ENCODE measurements around the gene IHH.

Gene IHH

GRCh38 chr2:219078951-219079350 is 18.2 kb upstream of the IHH start:
- H3K36me3 ChIP-seq (ENCODE audit: control insufficient read depth in 2 of 2, insufficient read depth in 1 of 2, low read length in 2 of 2): peaks cover 3 to 27% of the 10 kb centered on the region in 2 experiments; a peak in 2 of 3 replicates
- H3K9me3 ChIP-seq (ENCODE audit: control insufficient read depth, insufficient read depth, low read depth, low read length): no peaks in the 10 kb centered on the region
- no peaks in the 10 kb centered on the region for H3K4me1 ChIP-seq (ENCODE audit: control insufficient read depth, insufficient read depth, low read length)
- H3K27ac ChIP-seq (ENCODE audit: extremely low read depth, low read depth, low read length): no peak overlapping the region
- H3K4me3 ChIP-seq (ENCODE audit: low read depth, low read length): no peak overlapping the region
- ChIA-PET CTCF (interaction anchor here (0.6 to 1.5 kb wide), 3 partner anchors 74 to 452 kb away, joined by 3 to 4 read pairs (median 3); no protein-coding TSS in a partner anchor), POLR2A (no interaction called here)
- TF ChIP-seq GLI4 (tag by site-specific recombination; IDR thresholded peaks at IDR 0.05) (no peak), ZNF214 (tag by site-specific recombination; IDR thresholded peaks at IDR 0.05; ENCODE audit: borderline replicate concordance) (no peak), ZNF623 (tag by site-specific recombination; IDR thresholded peaks at IDR 0.05) (no peak), ZNF394 (tag by site-specific recombination; IDR thresholded peaks at IDR 0.05; ENCODE audit: borderline replicate concordance) (no peak), ZNF629 (tag by site-specific recombination; IDR thresholded peaks at IDR 0.05) (no peak), YY2 (tag by site-specific recombination; IDR thresholded peaks at IDR 0.05) (no peak), ZBTB17 (tag by site-specific recombination; IDR thresholded peaks at IDR 0.05) (no peak), ZNF600 (tag by site-specific recombination; IDR thresholded peaks at IDR 0.05) (no peak), ZNF548 (tag by site-specific recombination; IDR thresholded peaks at IDR 0.05) (no peak), ZNF514 (tag by site-specific recombination; IDR thresholded peaks at IDR 0.05) (no peak), ZNF423 (tag by site-specific recombination; IDR thresholded peaks at IDR 0.05) (no peak), MYNN (tag by site-specific recombination; IDR thresholded peaks at IDR 0.05; ENCODE audit: borderline replicate concordance) (no peak), BCL11B (tag by site-specific recombination; IDR thresholded peaks at IDR 0.05; ENCODE audit: low read depth) (no peak), ZNF433 (tag by site-specific recombination; IDR thresholded peaks at IDR 0.05; ENCODE audit: low read depth) (no peak), ZNF830 (tag by site-specific recombination; IDR thresholded peaks at IDR 0.05; ENCODE audit: low read depth) (no peak), ZNF19 (tag by site-specific recombination; IDR thresholded peaks at IDR 0.05; ENCODE audit: low read depth) (no peak), ZXDB (tag by site-specific recombination; IDR thresholded peaks at IDR 0.05) (no peak), SALL2 (tag by site-specific recombination; IDR thresholded peaks at IDR 0.05; ENCODE audit: borderline replicate concordance) (no peak), ZNF518A (tag by site-specific recombination; conservative IDR thresholded peaks at IDR 0.05; ENCODE audit: low read depth) (no peak)

GRCh38 chr2:219078126-219078525 is 17.4 kb upstream of the IHH start:
- H3K27ac ChIP-seq (ENCODE audit: extremely low read depth, low read depth, low read length): no peak overlapping the region
- H3K36me3 ChIP-seq (ENCODE audit: control insufficient read depth in 2 of 2, insufficient read depth in 1 of 2, low read length in 2 of 2): peaks cover 3 to 27% of the 10 kb centered on the region in 2 experiments; a peak in 2 of 3 replicates
- ChIA-PET POLR2A (no interaction called here), CTCF (interaction anchor here (0.8 kb wide), 1 partner anchor 84 kb away, joined by 3 read pairs; no protein-coding TSS in a partner anchor)
- H3K4me1 ChIP-seq (ENCODE audit: control insufficient read depth, insufficient read depth, low read length): no peaks in the 10 kb centered on the region
- H3K9me3 ChIP-seq (ENCODE audit: control insufficient read depth, insufficient read depth, low read depth, low read length): no peaks in the 10 kb centered on the region
- no peak overlapping the region for H3K4me3 ChIP-seq (ENCODE audit: low read depth, low read length)
- no peak for TF ChIP-seq ZNF114 (tag by site-specific recombination; IDR thresholded peaks at IDR 0.05)
- no peak for TF ChIP-seq ZNF707 (tag by site-specific recombination; IDR thresholded peaks at IDR 0.05)
- TF ChIP-seq ZNF423 (tag by site-specific recombination; IDR thresholded peaks at IDR 0.05): no peak
- no peak for TF ChIP-seq ZNF132 (tag by site-specific recombination; IDR thresholded peaks at IDR 0.05; ENCODE audit: borderline replicate concordance)
- no peak for TF ChIP-seq ZNF654 (tag by site-specific recombination; IDR thresholded peaks at IDR 0.05; ENCODE audit: low read depth)
- TF ChIP-seq IKZF3 (tag by site-specific recombination; IDR thresholded peaks at IDR 0.05): no peak
- TF ChIP-seq PRDM4 (tag by site-specific recombination; IDR thresholded peaks at IDR 0.05): no peak
- TF ChIP-seq SALL2 (tag by site-specific recombination; IDR thresholded peaks at IDR 0.05; ENCODE audit: borderline replicate concordance): no peak
- TF ChIP-seq ZNF146 (tag by site-specific recombination; IDR thresholded peaks at IDR 0.05): no peak
- no peak for TF ChIP-seq ZNF580 (tag by site-specific recombination; IDR thresholded peaks at IDR 0.05)
- TF ChIP-seq ZSCAN16 (tag by site-specific recombination; IDR thresholded peaks at IDR 0.05): no peak
